NCI-H82 (cell line): Measurements from ENCODE around the gene FUNDC1.

ENCODE experiments used
- DNase-seq: peaks from one replicate; lab custom pipeline; 2025; lab: John Stamatoyannopoulos, UW

Gene FUNDC1

GRCh38 chrX:44480591-44480990 lies 62.1 kb downstream of the FUNDC1 start:
- DNase-seq = no peak

GRCh38 chrX:44474410-44474809 lies 68.2 kb downstream of the FUNDC1 start:
- DNase-seq = no peak
